Adrenal gland (tissue), 5 donors: ENCODE measurements around the gene LBHD2.
"Not testable (repeated sequence)": the region's sequence is repeated elsewhere in the genome, so short reads cannot be mapped to it uniquely, and the experiment has no call there.

Experiments used
- POLR2A ChIP-seq, 2 donors: fragments of 450-650 bp; IDR thresholded peaks; one replicate each; pipeline ENCODE4 v1.6.1; 2017; ENCODE audit warnings: antibody characterized with exemption in 2 of 2, mild to moderate bottlenecking in 2 of 2, moderate library complexity in 1 of 2
- TF ChIP-seq, protein P1 (sequence below), 6 experiments: fragments of 450-650 bp in 4 of 6; fragments of 200-600 bp in 2 of 6; sonication (generic) in 1 of 6; IDR thresholded peaks; 1 replicate in 5 of 6; 2 replicates in 1 of 6; pipeline versions ENCODE4 v1.5.1 to v1.8.0; 2016 to 2021; ENCODE audit warnings: antibody characterized with exemption in 6 of 6, mild to moderate bottlenecking in 2 of 6, moderate library complexity in 1 of 6
- donor health status: DM: no; HTN: no; CAD: no.

- TF ChIP-seq, protein P1, sequence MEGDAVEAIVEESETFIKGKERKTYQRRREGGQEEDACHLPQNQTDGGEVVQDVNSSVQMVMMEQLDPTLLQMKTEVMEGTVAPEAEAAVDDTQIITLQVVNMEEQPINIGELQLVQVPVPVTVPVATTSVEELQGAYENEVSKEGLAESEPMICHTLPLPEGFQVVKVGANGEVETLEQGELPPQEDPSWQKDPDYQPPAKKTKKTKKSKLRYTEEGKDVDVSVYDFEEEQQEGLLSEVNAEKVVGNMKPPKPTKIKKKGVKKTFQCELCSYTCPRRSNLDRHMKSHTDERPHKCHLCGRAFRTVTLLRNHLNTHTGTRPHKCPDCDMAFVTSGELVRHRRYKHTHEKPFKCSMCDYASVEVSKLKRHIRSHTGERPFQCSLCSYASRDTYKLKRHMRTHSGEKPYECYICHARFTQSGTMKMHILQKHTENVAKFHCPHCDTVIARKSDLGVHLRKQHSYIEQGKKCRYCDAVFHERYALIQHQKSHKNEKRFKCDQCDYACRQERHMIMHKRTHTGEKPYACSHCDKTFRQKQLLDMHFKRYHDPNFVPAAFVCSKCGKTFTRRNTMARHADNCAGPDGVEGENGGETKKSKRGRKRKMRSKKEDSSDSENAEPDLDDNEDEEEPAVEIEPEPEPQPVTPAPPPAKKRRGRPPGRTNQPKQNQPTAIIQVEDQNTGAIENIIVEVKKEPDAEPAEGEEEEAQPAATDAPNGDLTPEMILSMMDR (IDR thresholded peaks at IDR 0.05), result not testable (repeated sequence)
- not testable (repeated sequence) for TF ChIP-seq POLR2A (IDR thresholded peaks at IDR 0.05)
These were observed 36.6 kb upstream of the LBHD2 start for GRCh38 chr14:103047453-103047852.
